SIG-M5 treated with dmso at 0.1 percent for 504 hours (cell line): ENCODE results near the gene RASD2.

ENCODE experiments used
- DNase-seq: peaks from one replicate; lab custom pipeline; 2025; ENCODE audit not compliant: unreplicated experiment; lab: John Stamatoyannopoulos, UW

RASD2 gene

GRCh38 chr22:35581023-35581413, 40.4 kb downstream of the RASD2 start:
- no peak for DNase-seq

GRCh38 chr22:35582218-35582860, 41.7 kb downstream of the RASD2 start:
- DNase-seq, result no peak

- peak; percentile 53 for DNase-seq
These were observed 42.4 kb downstream of the RASD2 start for GRCh38 chr22:35582861-35583670.

GRCh38 chr22:35586771-35587170, 46.1 kb downstream of the RASD2 start:
- no peak for DNase-seq

- DNase-seq, result no peak
These were observed 46.8 kb downstream of the RASD2 start for GRCh38 chr22:35587447-35587870.

GRCh38 chr22:35587896-35588295, 47.3 kb downstream of the RASD2 start:
- no peak for DNase-seq

GRCh38 chr22:35589071-35589755, 48.6 kb downstream of the RASD2 start:
- DNase-seq, result peak; percentile 65

GRCh38 chr22:35589756-35590093, 49.1 kb downstream of the RASD2 start:
- DNase-seq, result no peak

- DNase-seq, result no peak
These were observed 50.1 kb downstream of the RASD2 start for GRCh38 chr22:35590634-35591295.

GRCh38 chr22:35591714-35592417, 51.2 kb downstream of the RASD2 start:
- DNase-seq, result no peak

- DNase-seq, result no peak
These were observed 51.9 kb downstream of the RASD2 start for GRCh38 chr22:35592418-35592967.

- no peak for DNase-seq
These were observed 52.6 kb downstream of the RASD2 start for GRCh38 chr22:35593071-35593890.

- DNase-seq, result no peak
These were observed 53.4 kb downstream of the RASD2 start for GRCh38 chr22:35593891-35594470.

- DNase-seq, result no peak
These were observed 54.1 kb downstream of the RASD2 start for GRCh38 chr22:35594686-35595085.

- DNase-seq, result no peak
These were observed 56.2 kb downstream of the RASD2 start for GRCh38 chr22:35596821-35597220.

- DNase-seq, result no peak
These were observed 57.2 kb downstream of the RASD2 start for GRCh38 chr22:35597692-35598395.

- peak; percentile 24 for DNase-seq
These were observed 57.7 kb downstream of the RASD2 start for GRCh38 chr22:35598396-35598710.

- DNase-seq, result no peak
These were observed 58.7 kb downstream of the RASD2 start for GRCh38 chr22:35599364-35599763.

- no peak for DNase-seq
These were observed 59.8 kb downstream of the RASD2 start for GRCh38 chr22:35600476-35600875.
